Activated CD8-positive, alpha-beta memory T cell treated with anti-CD3 and anti-CD28 coated beads for 36 hours (primary cell): Measurements from ENCODE around the gene TLX2. TPM values are rescaled to one million over a fixed set of nuclear protein-coding genes. Genes with fewer than 3 reads are reported as not detected.

Experiments
- CTCF ChIA-PET: fragments of 350-600 bp; sonication (Branson Sonifier 250); formaldehyde crosslinking; loops from one replicate; lab custom pipeline; 2021; ENCODE audit warnings: antibody characterized with exemption; lab: Charles Lee
- POLR2A ChIA-PET: fragments of 350-600 bp; sonication (Branson Sonifier 250); formaldehyde crosslinking; loops from one replicate; lab custom pipeline; 2021; ENCODE audit warnings: antibody characterized with exemption; lab: Charles Lee
- total RNA-seq, 2 experiments: library from RNA; stranded (reverse); gene quantifications; one replicate each; pipeline ENCODE4 v1.2.3, GENCODE V29; 2021

TLX2 gene
- total RNA-seq, result under 1 TPM; 0.25 TPM

GRCh38 chr2:74514368-74515270 lies at the start of gene TLX2:
TLX2 (plus strand) TSS chr2:74514450; CDS start chr2:74514807, 357 bp downstream.
- POLR2A ChIA-PET, result interaction anchor here (0.6 to 1.4 kb wide), 4 partner anchors 15 to 29 kb away, joined by 3 to 8 read pairs (median 4); partner anchors contain the start of genes AUP1 and HTRA2
- CTCF ChIA-PET, result interaction anchor here (1.3 kb wide), 1 partner anchor 9 kb away, joined by 3 read pairs; no protein-coding TSS in a partner anchor

- CTCF ChIA-PET, result interaction anchor here (0.6 to 4.0 kb wide), 3 partner anchors 11 to 78 kb away, joined by 3 to 34 read pairs (median 3); partner anchors contain the start of genes CCDC142 and TTC31
- POLR2A ChIA-PET, result interaction anchor here (0.6 kb wide), 1 partner anchor 19 kb away, joined by 5 read pairs; no protein-coding TSS in a partner anchor
These were observed 43.5 kb upstream of the TLX2 start for GRCh38 chr2:74470742-74471141.

- ChIA-PET CTCF (interaction anchor here (0.6 to 4.0 kb wide), 3 partner anchors 10 to 79 kb away, joined by 3 to 34 read pairs (median 3); partner anchors contain the start of genes CCDC142 and TTC31), POLR2A (interaction anchor here (0.7 to 2.6 kb wide), 3 partner anchors 13 to 107 kb away, joined by 7 to 13 read pairs (median 7); partner anchors contain the start of gene WBP1)
These were observed 42.8 kb upstream of the TLX2 start for GRCh38 chr2:74471332-74472065.

GRCh38 chr2:74472086-74472944 lies 41.9 kb upstream of the TLX2 start, which contains the start of gene MRPL53:
MRPL53 (minus strand) TSS chr2:74472680; CDS start chr2:74472660, 20 bp downstream.
- ChIA-PET CTCF (interaction anchor here (0.7 to 4.0 kb wide), 3 partner anchors 9 to 61 kb away, joined by 3 to 34 read pairs (median 7); partner anchors contain the start of genes AUP1, CCDC142, HTRA2 and TTC31), POLR2A (interaction anchor here (1.0 to 2.6 kb wide), 5 partner anchors 10 to 57 kb away, joined by 3 to 13 read pairs (median 7); partner anchors contain the start of genes AUP1, CCDC142, HTRA2 and WBP1)

GRCh38 chr2:74472945-74473258 lies 41.3 kb upstream of the TLX2 start:
- POLR2A ChIA-PET, result interaction anchor here (1.0 to 2.6 kb wide), 4 partner anchors 9 to 56 kb away, joined by 3 to 13 read pairs (median 6); partner anchors contain the start of genes AUP1, CCDC142, HTRA2 and WBP1
- CTCF ChIA-PET, result interaction anchor here (0.7 to 4.0 kb wide), 3 partner anchors 9 to 60 kb away, joined by 3 to 34 read pairs (median 7); partner anchors contain the start of genes AUP1, CCDC142, HTRA2 and TTC31

- CTCF ChIA-PET, result interaction anchor here (0.7 to 4.0 kb wide), 4 partner anchors 7 to 55 kb away, joined by 3 to 34 read pairs (median 5); partner anchors contain the start of genes AUP1, CCDC142, HTRA2 and TTC31
- POLR2A ChIA-PET, result interaction anchor here (0.7 kb wide), 2 partner anchors 26 to 56 kb away, joined by 4 to 10 read pairs; no protein-coding TSS in a partner anchor
These were observed 39.8 kb upstream of the TLX2 start for GRCh38 chr2:74474481-74474880.

- ChIA-PET CTCF (interaction anchor here (1.3 to 2.4 kb wide), 2 partner anchors 34 to 55 kb away, joined by 3 to 7 read pairs; partner anchors contain the start of genes AUP1 and HTRA2), POLR2A (interaction anchor here (0.6 kb wide), 1 partner anchor 23 kb away, joined by 5 read pairs; no protein-coding TSS in a partner anchor)
These were observed 39.4 kb upstream of the TLX2 start for GRCh38 chr2:74474899-74475298.

- ChIA-PET CTCF (interaction anchor here (1.0 to 3.8 kb wide), 9 partner anchors 9 to 187 kb away, joined by 3 to 34 read pairs (median 17); partner anchors contain the start of genes AUP1, HTRA2, INO80B and MRPL53), POLR2A (interaction anchor here (0.5 to 2.9 kb wide), 6 partner anchors 9 to 103 kb away, joined by 3 to 10 read pairs (median 6); partner anchors contain the start of genes INO80B, MOGS, MRPL53 and WBP1)
These were observed 32.8 kb upstream of the TLX2 start for GRCh38 chr2:74481431-74481830.

GRCh38 chr2:74481961-74482800 lies 32.1 kb upstream of the TLX2 start:
- ChIA-PET POLR2A (interaction anchor here (0.5 to 2.9 kb wide), 7 partner anchors 9 to 102 kb away, joined by 3 to 10 read pairs (median 4); partner anchors contain the start of genes INO80B, MOGS, MRPL53 and WBP1), CTCF (interaction anchor here (0.8 to 3.8 kb wide), 23 partner anchors 10 to 232 kb away, joined by 3 to 34 read pairs (median 4); partner anchors contain the start of genes AUP1, DQX1, HTRA2 and INO80B)

- ChIA-PET POLR2A (interaction anchor here (0.8 to 2.9 kb wide), 4 partner anchors 10 to 49 kb away, joined by 3 to 10 read pairs (median 6); partner anchors contain the start of genes INO80B, MOGS and MRPL53), CTCF (interaction anchor here (0.8 to 3.8 kb wide), 21 partner anchors 9 to 233 kb away, joined by 3 to 34 read pairs (median 4); partner anchors contain the start of genes AUP1, DQX1, HTRA2 and INO80B)
These were observed 31.2 kb upstream of the TLX2 start, which contains the start of the genes CCDC142 and TTC31 for GRCh38 chr2:74482801-74483674. CCDC142 (minus strand) TSS chr2:74482998; CDS start chr2:74482837, 161 bp downstream. TTC31 (plus strand) TSS chr2:74483081; CDS start chr2:74483096, 15 bp downstream.

- CTCF ChIA-PET, result interaction anchor here (0.6 to 3.8 kb wide), 11 partner anchors 11 to 105 kb away, joined by 3 to 34 read pairs (median 12); partner anchors contain the start of genes INO80B, MRPL53, PCGF1 and WBP1
- POLR2A ChIA-PET, result interaction anchor here (0.7 to 2.9 kb wide), 2 partner anchors 11 to 29 kb away, joined by 3 to 8 read pairs; partner anchors contain the start of genes INO80B and MRPL53
These were observed 30.5 kb upstream of the TLX2 start for GRCh38 chr2:74483675-74484164.

- POLR2A ChIA-PET, result no interaction called here
- CTCF ChIA-PET, result interaction anchor here (1.7 kb wide), 1 partner anchor 15 kb away, joined by 4 read pairs; no protein-coding TSS in a partner anchor
These were observed 28.1 kb upstream of the TLX2 start for GRCh38 chr2:74486141-74486540.

GRCh38 chr2:74488643-74489481 lies 25.4 kb upstream of the TLX2 start:
- ChIA-PET POLR2A (interaction anchor here (0.6 kb wide), 1 partner anchor 18 kb away, joined by 5 read pairs; no protein-coding TSS in a partner anchor), CTCF (interaction anchor here (0.7 kb wide), 1 partner anchor 28 kb away, joined by 3 read pairs; no protein-coding TSS in a partner anchor)
